GM23338 (cell line): ENCODE results near the gene PEA15. TPM values are rescaled to one million over a fixed set of nuclear protein-coding genes. Genes with fewer than 3 reads are reported as not detected.

ENCODE experiments used
- ATAC-seq: fragments of 200-7000 bp; cut with Tn5 transposase; 3 replicates; pipeline ENCODE4 v1.9.1; 2020
- DNase-seq: peaks from one replicate; pipeline ENCODE4 v3.0.0-alpha.2; 2015; ENCODE audit warnings: low spot score
- H2AFZ ChIP-seq: fragments of 200-600 bp; sonication (generic); 2 replicates; pipeline ENCODE4 v1.8.0; 2016; ENCODE audit warnings: antibody characterized with exemption, mild to moderate bottlenecking, moderate library complexity
- H3F3A ChIP-seq: fragments of 200-600 bp; sonication (generic); replicated peaks from 2 replicates; pipeline ENCODE4 v1.8.0; 2017; ENCODE audit warnings: antibody characterized with exemption, mixed run types, low read depth
- H3K27ac ChIP-seq: fragments of 200-600 bp; sonication (generic); 2 replicates; pipeline ENCODE4 v1.6.1; 2016; ENCODE audit warnings: low read depth
- H3K27me3 ChIP-seq: fragments of 200-600 bp; sonication (generic); 2 replicates; pipeline ENCODE4 v1.8.0; 2016; ENCODE audit warnings: mild to moderate bottlenecking, mixed run types, moderate library complexity; ENCODE audit not compliant: insufficient read depth
- H3K36me3 ChIP-seq: fragments of 200-600 bp; sonication (generic); 2 replicates; pipeline ENCODE4 v1.8.0; 2016; ENCODE audit warnings: mild to moderate bottlenecking; ENCODE audit not compliant: insufficient read depth
- H3K4me1 ChIP-seq: fragments of 200-600 bp; sonication (generic); 2 replicates; pipeline ENCODE4 v1.8.0; 2016; ENCODE audit warnings: mild to moderate bottlenecking, moderate library complexity; ENCODE audit not compliant: insufficient read depth
- H3K4me2 ChIP-seq: fragments of 200-600 bp; sonication (generic); 2 replicates; pipeline ENCODE4 v1.7.1; 2017; ENCODE audit warnings: mixed run types
- H3K4me3 ChIP-seq: fragments of 200-600 bp; sonication (generic); 2 replicates; pipeline ENCODE4 v1.6.1; 2016; ENCODE audit warnings: mixed run types
- H3K79me2 ChIP-seq: fragments of 200-600 bp; sonication (generic); replicated peaks from 2 replicates; pipeline ENCODE4 v1.8.0; 2017; ENCODE audit warnings: mild to moderate bottlenecking; ENCODE audit not compliant: insufficient read depth
- H3K9me2 ChIP-seq: fragments of 200-600 bp; sonication (generic); 2 replicates; pipeline ENCODE4 v1.8.0; 2017; ENCODE audit not compliant: insufficient read depth
- H4K20me1 ChIP-seq: fragments of 200-600 bp; sonication (generic); replicated peaks from 2 replicates; pipeline ENCODE4 v1.8.0; 2017; ENCODE audit warnings: mild to moderate bottlenecking; ENCODE audit not compliant: insufficient read depth
- H3K27ac Mint-ChIP-seq: 2 replicates; pipeline ENCODE4 v1.8.0; 2020; ENCODE audit warnings: inconsistent platforms, mild to moderate bottlenecking, moderate library complexity, mixed read lengths
- H3K27me3 Mint-ChIP-seq: 3 replicates; pipeline ENCODE4 v1.8.0; 2022; ENCODE audit warnings: low read depth, mild to moderate bottlenecking, moderate library complexity, mixed read lengths, inconsistent platforms; ENCODE audit not compliant: insufficient read depth, poor library complexity
- H3K36me3 Mint-ChIP-seq: 3 replicates; pipeline ENCODE4 v1.8.0; 2021; ENCODE audit warnings: low read depth, mild to moderate bottlenecking, inconsistent platforms, moderate library complexity, mixed read lengths
- H3K4me1 Mint-ChIP-seq: 3 replicates; pipeline ENCODE4 v1.8.0; 2020; ENCODE audit warnings: mild to moderate bottlenecking, inconsistent platforms, mixed read lengths
- H3K4me3 Mint-ChIP-seq: 3 replicates; pipeline ENCODE4 v1.8.0; 2021; ENCODE audit warnings: moderate library complexity, mild to moderate bottlenecking, inconsistent platforms, mixed read lengths
- H3K9me3 Mint-ChIP-seq: 3 replicates; pipeline ENCODE4 v1.8.0; 2020; ENCODE audit warnings: moderate library complexity, mild to moderate bottlenecking, inconsistent platforms, mixed read lengths
- CREB1 ChIP-seq: fragments of 250-450 bp; sonication (Bioruptor Pico); IDR thresholded peaks from 2 replicates; pipeline ENCODE4 v1.5.0; 2020; ENCODE audit warnings: low read depth, mild to moderate bottlenecking, moderate library complexity
- CTCF ChIP-seq, 2 experiments: fragments of 200-600 bp in 1 of 2; sonication (generic) in 1 of 2; conservative IDR thresholded peaks; 2 replicates each; pipeline versions ENCODE4 v1.5.1 to v1.6.1; 2016 to 2017; ENCODE audit warnings: antibody characterized with exemption in 2 of 2, low read depth in 2 of 2, mild to moderate bottlenecking in 2 of 2, moderate library complexity in 1 of 2
- ETS1 ChIP-seq: IDR thresholded peaks from 2 replicates; pipeline ENCODE4 v1.6.1; 2016; ENCODE audit warnings: antibody characterized with exemption
- EZH2 ChIP-seq: fragments of 200-600 bp; sonication (generic); IDR thresholded peaks from one replicate; pipeline ENCODE4 v1.8.0; 2017; ENCODE audit warnings: antibody characterized with exemption, mild to moderate bottlenecking, low read depth; ENCODE audit not compliant: unreplicated experiment
- EZH2phosphoT487 ChIP-seq: fragments of 200-600 bp; sonication (generic); IDR thresholded peaks from one replicate; pipeline ENCODE4 v1.8.1; 2018; ENCODE audit warnings: antibody characterized with exemption; ENCODE audit not compliant: unreplicated experiment
- JUNB ChIP-seq: IDR thresholded peaks from one replicate; pipeline ENCODE4 v1.6.1; 2016; ENCODE audit warnings: antibody characterized with exemption; ENCODE audit not compliant: unreplicated experiment
- NANOG ChIP-seq: IDR thresholded peaks from 2 replicates; pipeline ENCODE4 v1.6.1; 2016; ENCODE audit warnings: antibody characterized with exemption, borderline replicate concordance
- POLR2AphosphoS5 ChIP-seq: IDR thresholded peaks from 2 replicates; pipeline ENCODE4 v1.6.1; 2016; ENCODE audit warnings: antibody characterized with exemption, low read depth
- REST ChIP-seq: IDR thresholded peaks from one replicate; pipeline ENCODE4 v1.6.1; 2018; ENCODE audit warnings: antibody characterized with exemption; ENCODE audit not compliant: unreplicated experiment
- STAT1 ChIP-seq: IDR thresholded peaks from one replicate; pipeline ENCODE4 v1.6.1; 2016; ENCODE audit warnings: antibody characterized with exemption; ENCODE audit not compliant: unreplicated experiment
- ZNF114 ChIP-seq: fragments of 250-450 bp; sonication (Bioruptor Pico); IDR thresholded peaks from 2 replicates; pipeline ENCODE4 v1.5.0; 2020; ENCODE audit warnings: mild to moderate bottlenecking, moderate library complexity
- ZNF331 ChIP-seq: fragments of 250-450 bp; sonication (Bioruptor Pico); IDR thresholded peaks from 2 replicates; pipeline ENCODE4 v1.5.0; 2020; ENCODE audit warnings: low read depth, mild to moderate bottlenecking, moderate library complexity
- ZNF462 ChIP-seq: fragments of 250-450 bp; sonication (Bioruptor Pico); IDR thresholded peaks from 2 replicates; pipeline ENCODE4 v1.5.0; 2020; ENCODE audit warnings: mild to moderate bottlenecking, moderate library complexity
- polyA plus RNA-seq: library from polyadenylated mRNA; unstranded; fragments of >200 nt; fragmentation: Nextera tagmentation; extraction: Ambion mirVana; gene quantifications from 2 replicates; pipeline ENCODE4 v1.2.1, GENCODE V29; 2016
- total RNA-seq: library from RNA; depleted of rRNA; stranded (reverse); fragments of >200 nt; shearing (Covaris generic); gene quantifications from 2 replicates; pipeline ENCODE4 v1.2.3, GENCODE V29; 2014

Gene PEA15
- total and polyA plus RNA-seq, 2 experiments from 2014 or later = 60.3 to 80.8 TPM

- no peaks in the 10 kb centered on the region for H3K36me3 Mint-ChIP-seq
- Histone ChIP-seq H3K79me2 (peaks cover 5% of the 10 kb centered on the region), H4K20me1 (peaks cover under 1% of the 10 kb centered on the region; the same call in 1 of the 2 replicates), H3K36me3 (no peaks in the 10 kb centered on the region), H2AFZ (no peak overlapping the region), H3K4me3 (no peak overlapping the region), H3K9me2 (0 out of 2 replicates have a peak, but pooled peaks cover 8% of the 10 kb centered on the region), H3K27me3 (no peaks in the 10 kb centered on the region), H3F3A (no peaks in the 10 kb centered on the region), H3K27ac (no peak overlapping the region), H3K4me1 (0 out of 2 replicates have a peak, but pooled peaks cover 9% of the 10 kb centered on the region), H3K4me2 (no peak overlapping the region)
- no peak for TF ChIP-seq NANOG
- TF ChIP-seq REST = no peak
- TF ChIP-seq ZNF462 (CRISPR knock-in tag) = no peak
- no peak for TF ChIP-seq JUNB
- no peak for TF ChIP-seq STAT1
- no peak for TF ChIP-seq ETS1
- no peak for TF ChIP-seq CTCF (conservative IDR thresholded peaks at IDR 0.05; ENCODE audit: low read depth in 2 of 2)
- no peak for TF ChIP-seq ZNF114
- no peak for TF ChIP-seq EZH2phosphoT487
- no peak for TF ChIP-seq ZNF331 (CRISPR knock-in tag)
- TF ChIP-seq EZH2 = no peak
- TF ChIP-seq POLR2AphosphoS5 = no peak
- no peak for TF ChIP-seq CREB1 (CRISPR knock-in tag)
- H3K9me3 Mint-ChIP-seq = no peaks in the 10 kb centered on the region; the same call in 2 of the 3 replicates
- no peak overlapping the region for H3K4me3 Mint-ChIP-seq
- H3K27me3 Mint-ChIP-seq = peaks cover 12% of the 10 kb centered on the region
- H3K27ac Mint-ChIP-seq = no peak overlapping the region
- ATAC-seq (no peak), DNase-seq (no peak)
- H3K4me1 Mint-ChIP-seq = peaks cover 10% of the 10 kb centered on the region
Observed at GRCh38 chr1:160200786-160201185, 4.4 kb upstream of the PEA15 start.
